ENCODE measurements around the gene BPGM.

GRCh38 chr7:134599371-134599770, 47.3 kb upstream of the BPGM start:
- TF ChIP-seq EP300 (IDR thresholded peaks at IDR 0.05) (no peak), CTCF (IDR thresholded peaks at IDR 0.05) (no peak)

Data from suprapubic skin (tissue), 3 donors.